Measurements from ENCODE around the gene TTBK2.

GRCh38 chr15:42732095-42732827 is 188.3 kb downstream of the TTBK2 start:
- no peak for TF ChIP-seq POLR2A (IDR thresholded peaks at IDR 0.05; ENCODE audit: low read depth, low read length)
- no peak for TF ChIP-seq CTCF (IDR thresholded peaks at IDR 0.05; ENCODE audit: extremely low read depth in 1 of 2, insufficient read depth in 1 of 2, low read depth in 1 of 2, low read length in 2 of 2)
- no peak for TF ChIP-seq GATA2 (IDR thresholded peaks at IDR 0.05; ENCODE audit: insufficient read depth, insufficient read length, low read depth, low read length)
